ENCODE data around the gene CWC25. TPM values are rescaled to one million over a fixed set of nuclear protein-coding genes. Genes with fewer than 3 reads are reported as not detected.

CWC25 gene
- polyA plus RNA-seq, 1 of the 3 experiments (the other 2 are of a cell fraction): 15.6 TPM

DNA sequence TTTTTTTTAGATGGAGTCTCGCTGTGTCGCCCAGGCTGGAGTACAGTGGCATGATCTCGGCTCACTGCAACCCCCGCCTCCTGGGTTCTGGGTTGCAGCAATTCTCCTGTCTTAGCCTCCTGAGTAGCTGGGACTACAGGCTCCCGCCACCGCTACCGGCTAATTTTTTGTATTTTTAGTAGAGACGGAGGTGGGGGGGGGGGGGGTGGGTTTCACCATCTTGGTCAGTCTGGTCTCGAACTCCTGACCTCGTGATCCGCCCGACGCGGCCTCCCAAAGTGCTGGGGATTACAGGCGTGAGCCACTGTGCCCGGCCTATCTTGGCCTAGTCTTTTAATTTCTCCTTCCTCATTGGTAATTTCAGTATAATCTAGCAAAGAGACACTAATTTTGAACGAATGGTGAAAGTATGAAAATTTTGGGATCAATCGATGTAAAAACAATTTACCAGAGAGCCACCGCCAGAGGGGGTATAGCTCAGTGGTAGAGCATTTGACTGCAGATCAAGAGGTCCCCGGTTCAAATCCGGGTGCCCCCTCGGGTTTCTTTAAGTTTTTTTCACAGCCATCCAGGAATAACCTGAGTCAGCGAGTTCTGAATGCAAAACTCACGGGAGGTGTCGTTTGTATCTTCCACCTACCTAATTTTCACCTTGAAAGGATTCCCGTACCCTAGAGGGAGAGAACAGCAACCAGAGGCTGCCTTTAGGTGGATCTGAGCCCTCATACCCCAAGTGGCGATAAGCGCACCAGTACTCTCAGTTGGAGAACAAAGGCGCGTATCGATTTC lies 42.3 kb upstream of the CWC25 start:
- POLR2A ChIA-PET: interaction anchor here (2.5 kb wide), 1 partner anchor 13 kb away, joined by 9 read pairs; the partner anchor contains the start of gene RPL23
- Histone ChIP-seq H3K27me3 (ENCODE audit: insufficient read depth) (no peaks in the 10 kb centered on the region), H3F3A (replicated peaks; ENCODE audit: insufficient read depth) (peaks cover 43% of the 10 kb centered on the region), H3K9me2 (no peaks in the 10 kb centered on the region), H3K27ac (ENCODE audit: low read depth in 2 of 2, low read length in 1 of 2) (no peak overlapping the region), H3K79me2 (ENCODE audit: insufficient read depth) (peaks cover 25% of the 10 kb centered on the region), H3K36me3 (replicated peaks in 1 of 2; ENCODE audit: control insufficient read depth in 1 of 2, insufficient read depth in 2 of 2, low read length in 1 of 2) (peaks cover 1 to 3% of the 10 kb centered on the region in 2 experiments), H3K9ac (no peak overlapping the region), H2AFZ (ENCODE audit: low read depth) (no peak overlapping the region), H3K4me2 (no peak overlapping the region), H3K4me1 (ENCODE audit: control insufficient read depth in 1 of 2, insufficient read depth in 2 of 2, low read depth in 1 of 2, low read length in 1 of 2) (peaks cover 6 to 16% of the 10 kb centered on the region in 2 experiments; a peak in 2 of 4 replicates), H4K20me1 (ENCODE audit: insufficient read depth) (peaks cover 12% of the 10 kb centered on the region), H3K9me3 (no peaks in the 10 kb centered on the region), H3K4me3 (ENCODE audit: low read depth in 2 of 2, low read length in 1 of 2) (peak overlapping the region in 1 of 2 experiments; percentile 17; a peak in 1 of 4 replicates)
- CTCF ChIA-PET: interaction anchor here (0.7 to 3.8 kb wide), 3 partner anchors 13 to 115 kb away, joined by 3 to 10 read pairs (median 4); partner anchors contain the start of gene LASP1NB
- 39% methylated on average over 31 of the region's 31 CpGs for WGBS (ENCODE audit: low lambda C conversion rate)
- no peak for DNase-seq
- peak; percentile 84 for TF ChIP-seq TEAD4 (IDR thresholded peaks at IDR 0.05; ENCODE audit: borderline replicate concordance, insufficient read depth)
- TF ChIP-seq RAD21 (IDR thresholded peaks at IDR 0.05; ENCODE audit: low read length): no peak
- no peak for TF ChIP-seq EZH2phosphoT487 (IDR thresholded peaks at IDR 0.05; ENCODE audit: borderline replicate concordance, low read depth)
- no peak for TF ChIP-seq NFIC (IDR thresholded peaks at IDR 0.05; ENCODE audit: borderline replicate concordance)
- TF ChIP-seq YY1 (IDR thresholded peaks at IDR 0.05; ENCODE audit: low read depth): peak; percentile 39; the same call in 1 of the 2 replicates
- TF ChIP-seq REST (IDR thresholded peaks at IDR 0.05; ENCODE audit: low read depth, low read length): peak; percentile 64; the same call in 1 of the 2 replicates
- TF ChIP-seq NRF1 (IDR thresholded peaks at IDR 0.05; ENCODE audit: low read depth, low read length): no peak
- TF ChIP-seq, protein P1, sequence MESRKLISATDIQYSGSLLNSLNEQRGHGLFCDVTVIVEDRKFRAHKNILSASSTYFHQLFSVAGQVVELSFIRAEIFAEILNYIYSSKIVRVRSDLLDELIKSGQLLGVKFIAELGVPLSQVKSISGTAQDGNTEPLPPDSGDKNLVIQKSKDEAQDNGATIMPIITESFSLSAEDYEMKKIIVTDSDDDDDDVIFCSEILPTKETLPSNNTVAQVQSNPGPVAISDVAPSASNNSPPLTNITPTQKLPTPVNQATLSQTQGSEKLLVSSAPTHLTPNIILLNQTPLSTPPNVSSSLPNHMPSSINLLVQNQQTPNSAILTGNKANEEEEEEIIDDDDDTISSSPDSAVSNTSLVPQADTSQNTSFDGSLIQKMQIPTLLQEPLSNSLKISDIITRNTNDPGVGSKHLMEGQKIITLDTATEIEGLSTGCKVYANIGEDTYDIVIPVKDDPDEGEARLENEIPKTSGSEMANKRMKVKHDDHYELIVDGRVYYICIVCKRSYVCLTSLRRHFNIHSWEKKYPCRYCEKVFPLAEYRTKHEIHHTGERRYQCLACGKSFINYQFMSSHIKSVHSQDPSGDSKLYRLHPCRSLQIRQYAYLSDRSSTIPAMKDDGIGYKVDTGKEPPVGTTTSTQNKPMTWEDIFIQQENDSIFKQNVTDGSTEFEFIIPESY (IDR thresholded peaks at IDR 0.05; ENCODE audit: borderline replicate concordance, low read depth): no peak
- TF ChIP-seq ELF1 (IDR thresholded peaks at IDR 0.05): no peak
- TF ChIP-seq POLR2AphosphoS5 (IDR thresholded peaks at IDR 0.05; ENCODE audit: low read depth, low read length): no peak
- TF ChIP-seq MEF2A (IDR thresholded peaks at IDR 0.05; ENCODE audit: borderline replicate concordance, low read depth): no peak
- no peak for TF ChIP-seq GATA2 (CRISPR knock-in tag; IDR thresholded peaks at IDR 0.05)
- no peak for TF ChIP-seq FOXJ3 (CRISPR knock-in tag; IDR thresholded peaks at IDR 0.05)
- no peak for TF ChIP-seq IRF3 (IDR thresholded peaks at IDR 0.05; ENCODE audit: low read depth, low read length)
- TF ChIP-seq, protein P2, sequence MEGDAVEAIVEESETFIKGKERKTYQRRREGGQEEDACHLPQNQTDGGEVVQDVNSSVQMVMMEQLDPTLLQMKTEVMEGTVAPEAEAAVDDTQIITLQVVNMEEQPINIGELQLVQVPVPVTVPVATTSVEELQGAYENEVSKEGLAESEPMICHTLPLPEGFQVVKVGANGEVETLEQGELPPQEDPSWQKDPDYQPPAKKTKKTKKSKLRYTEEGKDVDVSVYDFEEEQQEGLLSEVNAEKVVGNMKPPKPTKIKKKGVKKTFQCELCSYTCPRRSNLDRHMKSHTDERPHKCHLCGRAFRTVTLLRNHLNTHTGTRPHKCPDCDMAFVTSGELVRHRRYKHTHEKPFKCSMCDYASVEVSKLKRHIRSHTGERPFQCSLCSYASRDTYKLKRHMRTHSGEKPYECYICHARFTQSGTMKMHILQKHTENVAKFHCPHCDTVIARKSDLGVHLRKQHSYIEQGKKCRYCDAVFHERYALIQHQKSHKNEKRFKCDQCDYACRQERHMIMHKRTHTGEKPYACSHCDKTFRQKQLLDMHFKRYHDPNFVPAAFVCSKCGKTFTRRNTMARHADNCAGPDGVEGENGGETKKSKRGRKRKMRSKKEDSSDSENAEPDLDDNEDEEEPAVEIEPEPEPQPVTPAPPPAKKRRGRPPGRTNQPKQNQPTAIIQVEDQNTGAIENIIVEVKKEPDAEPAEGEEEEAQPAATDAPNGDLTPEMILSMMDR (IDR thresholded peaks at IDR 0.05): peak; percentile 63
- no peak for TF ChIP-seq SMC3 (IDR thresholded peaks at IDR 0.05; ENCODE audit: low read depth, low read length)
- TF ChIP-seq TCF12 (IDR thresholded peaks at IDR 0.05): 0 out of 2 replicates have a peak, but pooled peaks have one; percentile 20
- TF ChIP-seq SIN3A (IDR thresholded peaks at IDR 0.05; ENCODE audit: borderline replicate concordance, low read depth, low read length): no peak
- 0 out of 2 replicates have a peak, but pooled peaks have one; percentile 21 for TF ChIP-seq TAF1 (IDR thresholded peaks at IDR 0.05; ENCODE audit: borderline replicate concordance, low read depth, low read length)
- TF ChIP-seq MXI1 (IDR thresholded peaks at IDR 0.05; ENCODE audit: low read depth, low read length): no peak
- no peak for TF ChIP-seq EP300 (IDR thresholded peaks at IDR 0.05; ENCODE audit: borderline replicate concordance in 1 of 2, low read depth in 1 of 2, low read length in 1 of 2)
- no peak for TF ChIP-seq CHD2 (IDR thresholded peaks at IDR 0.05; ENCODE audit: low read length, partially characterized antibody)
- TF ChIP-seq RFX5 (IDR thresholded peaks at IDR 0.05; ENCODE audit: low read length): no peak

Measured in SK-N-SH (cell line).